DMS 273 treated with DMSO at 0.1 percent for 48 hours (cell line): Measurements from ENCODE around the gene PGBD5.

Source experiments
- DNase-seq: peaks from one replicate; lab custom pipeline; 2025; lab: John Stamatoyannopoulos, UW

PGBD5 gene

GRCh38 chr1:230349020-230349393 lies 77.1 kb downstream of the PGBD5 start:
- DNase-seq: peak; percentile 65

- DNase-seq: peak; percentile 65
Observed at GRCh38 chr1:230348386-230349019, 77.6 kb downstream of the PGBD5 start.

- no peak for DNase-seq
Observed at GRCh38 chr1:230347896-230348295, 78.2 kb downstream of the PGBD5 start.

GRCh38 chr1:230345139-230345885 lies 80.8 kb downstream of the PGBD5 start:
- DNase-seq: no peak

GRCh38 chr1:230342699-230343098 lies 83.4 kb downstream of the PGBD5 start:
- DNase-seq: no peak

GRCh38 chr1:230342019-230342418 lies 84.1 kb downstream of the PGBD5 start:
- DNase-seq: no peak

- DNase-seq: no peak
Observed at GRCh38 chr1:230341162-230341546, 85.0 kb downstream of the PGBD5 start.

- DNase-seq: no peak
Observed at GRCh38 chr1:230340526-230341161, 85.5 kb downstream of the PGBD5 start.

GRCh38 chr1:230339033-230339432 lies 87.1 kb downstream of the PGBD5 start:
- no peak for DNase-seq

- DNase-seq: no peak
Observed at GRCh38 chr1:230337266-230337665, 88.9 kb downstream of the PGBD5 start.

GRCh38 chr1:230335861-230336522 lies 90.1 kb downstream of the PGBD5 start:
- no peak for DNase-seq

GRCh38 chr1:230334447-230334837 lies 91.7 kb downstream of the PGBD5 start:
- no peak for DNase-seq

GRCh38 chr1:230333590-230334446 lies 92.3 kb downstream of the PGBD5 start:
- no peak for DNase-seq

- DNase-seq: no peak
Observed at GRCh38 chr1:230332575-230333066, 93.5 kb downstream of the PGBD5 start.

- no peak for DNase-seq
Observed at GRCh38 chr1:230332061-230332460, 94.1 kb downstream of the PGBD5 start.

GRCh38 chr1:230330157-230330556 lies 96.0 kb downstream of the PGBD5 start:
- DNase-seq: no peak

- DNase-seq: no peak
Observed at GRCh38 chr1:230328342-230329015, 97.7 kb downstream of the PGBD5 start.

- DNase-seq: no peak
Observed at GRCh38 chr1:230327892-230328284, 98.2 kb downstream of the PGBD5 start.

GRCh38 chr1:230326971-230327891 lies 98.9 kb downstream of the PGBD5 start:
- no peak for DNase-seq

- DNase-seq: no peak
Observed at GRCh38 chr1:230323686-230324085, 102.4 kb downstream of the PGBD5 start.
